HCT116 (cell line): ENCODE data around the gene LTBP1. TPM values are rescaled to one million over a fixed set of nuclear protein-coding genes. Genes with fewer than 3 reads are reported as not detected.

Source experiments
- ATAC-seq: fragments of 200-7000 bp; cut with Tn5 transposase; 2 replicates; pipeline ENCODE4 v1.9.1; 2020; ENCODE audit warnings: mild to moderate bottlenecking, moderate library complexity
- BruUV-seq: library from RNA; stranded (reverse); fragments of 400-500 nt; replicated peaks from 2 replicates; lab custom pipeline; 2021; lab: Mats Ljungman, UMichigan
- CTCF ChIA-PET: fragments of 300-600 bp; sonication (Branson Sonifier 250); formaldehyde crosslinking; loops from one replicate; lab custom pipeline; 2021; ENCODE audit warnings: antibody characterized with exemption; lab: Charles Lee
- POLR2A ChIA-PET: fragments of 300-600, 350-600 bp; sonication (Branson Sonifier 250); formaldehyde crosslinking; loops from one replicate; lab custom pipeline; 2021; ENCODE audit warnings: antibody characterized with exemption; lab: Charles Lee
- RAD21 ChIA-PET, 2 experiments: fragments of 300-600 bp; sonication (Branson Sonifier 250); formaldehyde crosslinking; loops; one replicate each; lab custom pipeline; 2023; ENCODE audit warnings: low total read pairs in 2 of 2; ENCODE audit not compliant: uncharacterized antibody in 2 of 2, unreplicated experiment in 2 of 2, low non-redundant PET in 1 of 2; lab: Charles Lee
- DNase-seq: peaks from one replicate; pipeline ENCODE4 v3.0.0-alpha.2; 2010; ENCODE audit warnings: low read depth, low spot score
- H2AFZ ChIP-seq: fragments of 200-600 bp; shearing (Covaris generic), sonication (generic); 2 replicates; pipeline ENCODE4 v1.6.1; 2017; ENCODE audit warnings: low read depth, mixed run types, mixed read lengths, antibody characterized with exemption, low read length; ENCODE audit not compliant: poor library complexity, severe bottlenecking
- H3K27ac ChIP-seq: 2 replicates; pipeline ENCODE4 v1.5.1; 2012; ENCODE audit warnings: low read depth, low read length
- H3K27me3 ChIP-seq: fragments of 200-600 bp; sonication (generic); 2 replicates; pipeline ENCODE4 v1.6.1; 2016; ENCODE audit warnings: mixed run types, low read length, mixed read lengths; ENCODE audit not compliant: insufficient read depth
- H3K36me3 ChIP-seq, 2 experiments: fragments of 200-500 bp in 1 of 2; fragments of 200-600 bp in 1 of 2; sonication (Bioruptor generic) in 1 of 2; sonication (generic) in 1 of 2; 2 replicates each; pipeline versions ENCODE4 v1.5.1 to v1.6.1; 2014 to 2016; ENCODE audit warnings: low read length in 2 of 2, inconsistent platforms in 1 of 2, mixed read lengths in 1 of 2, mixed run types in 1 of 2; ENCODE audit not compliant: insufficient read depth in 2 of 2, control insufficient read depth in 1 of 2
- H3K4me1 ChIP-seq, 2 experiments: fragments of 200-600 bp in 1 of 2; sonication (generic) in 1 of 2; 2 replicates each; pipeline versions ENCODE4 v1.5.1 to v1.6.1; 2012 to 2017; ENCODE audit warnings: low read length in 2 of 2, inconsistent platforms in 1 of 2, mild to moderate bottlenecking in 1 of 2, mixed read lengths in 1 of 2, mixed run types in 1 of 2, moderate library complexity in 1 of 2; ENCODE audit not compliant: insufficient read depth in 2 of 2, control insufficient read depth in 1 of 2
- H3K4me2 ChIP-seq: fragments of 200-600 bp; sonication (generic); 2 replicates; pipeline ENCODE4 v1.6.1; 2017; ENCODE audit warnings: mixed run types, low read length, mixed read lengths
- H3K4me3 ChIP-seq, 2 experiments: fragments of 200-600 bp in 1 of 2; sonication (generic) in 1 of 2; replicated peaks in 1 of 2; 2 replicates each; pipeline ENCODE4 v1.5.1; 2011 to 2016; ENCODE audit warnings: low read length in 2 of 2, control low read depth in 1 of 2, low read depth in 1 of 2, mild to moderate bottlenecking in 1 of 2, mixed read lengths in 1 of 2, mixed run types in 1 of 2
- H3K79me2 ChIP-seq: fragments of 200-600 bp; sonication (generic); 2 replicates; pipeline ENCODE4 v1.6.1; 2017; ENCODE audit warnings: mild to moderate bottlenecking, mixed run types, low read length, moderate library complexity, mixed read lengths; ENCODE audit not compliant: insufficient read depth
- H3K9ac ChIP-seq: fragments of 200-600 bp; sonication (generic); 2 replicates; pipeline ENCODE4 v1.6.1; 2016; ENCODE audit warnings: low read length, mixed read lengths
- H3K9me2 ChIP-seq: fragments of 200-600 bp; sonication (generic), shearing (Covaris generic); 2 replicates; pipeline ENCODE4 v1.6.1; 2017; ENCODE audit warnings: mixed run types, mild to moderate bottlenecking, moderate library complexity; ENCODE audit not compliant: insufficient read depth
- H3K9me3 ChIP-seq, 2 experiments: fragments of 200-500 bp in 1 of 2; fragments of 200-600 bp in 1 of 2; sonication (Bioruptor generic) in 1 of 2; sonication (generic) in 1 of 2; 2 replicates each; pipeline ENCODE4 v1.6.1; 2014 to 2017; ENCODE audit warnings: low read length in 2 of 2, mixed read lengths in 2 of 2, inconsistent platforms in 1 of 2, low read depth in 1 of 2, mild to moderate bottlenecking in 1 of 2, mixed run types in 1 of 2, moderate library complexity in 1 of 2; ENCODE audit not compliant: control insufficient read depth in 1 of 2, insufficient read depth in 1 of 2
- H4K20me1 ChIP-seq: fragments of 200-600 bp; sonication (generic), shearing (Covaris generic); 2 replicates; pipeline ENCODE4 v1.6.1; 2017; ENCODE audit warnings: mixed run types, mild to moderate bottlenecking, moderate library complexity; ENCODE audit not compliant: insufficient read depth
- CEBPB ChIP-seq: IDR thresholded peaks from 2 replicates; pipeline ENCODE4 v1.6.1; 2012; ENCODE audit warnings: low read depth
- EGR1 ChIP-seq: IDR thresholded peaks from 2 replicates; pipeline ENCODE4 v1.6.1; 2012; ENCODE audit warnings: low read depth
- ELF1 ChIP-seq: IDR thresholded peaks from 2 replicates; pipeline ENCODE4 v1.6.1; 2012; ENCODE audit warnings: low read depth, borderline replicate concordance
- EZH2 ChIP-seq: fragments of 200-600 bp; sonication (generic); IDR thresholded peaks from 2 replicates; pipeline ENCODE4 v1.6.1; 2017; ENCODE audit warnings: antibody characterized with exemption, mixed run types
- MAX ChIP-seq: IDR thresholded peaks from 2 replicates; pipeline ENCODE4 v1.6.1; 2012
- POLR2A ChIP-seq: IDR thresholded peaks from 2 replicates; pipeline ENCODE4 v1.7.0; 2011; ENCODE audit warnings: borderline replicate concordance; ENCODE audit not compliant: insufficient read depth, insufficient read length; ENCODE audit errors: extremely low read depth
- SP1 ChIP-seq: IDR thresholded peaks from 2 replicates; pipeline ENCODE4 v1.6.1; 2012; ENCODE audit warnings: low read depth
- YY1 ChIP-seq: IDR thresholded peaks from 2 replicates; pipeline ENCODE4 v1.6.1; 2011; ENCODE audit warnings: low read length, low read depth, moderate library complexity, mild to moderate bottlenecking; ENCODE audit not compliant: insufficient replicate concordance; ENCODE audit errors: extremely low read depth
- ZFX ChIP-seq: fragments of 450-650 bp; IDR thresholded peaks from 2 replicates; pipeline ENCODE4 v1.6.1; 2017
- intact Hi-C: fragments of 100-400 bp; cut with micrococcal nuclease; formaldehyde crosslinking; loops from 2 replicates; pipeline ENCODE4 v1.10.0; 2022
- total RNA-seq: library from RNA; stranded (reverse); gene quantifications from one replicate; pipeline ENCODE4 v1.2.1, GENCODE V29; 2021; ENCODE audit not compliant: unreplicated experiment

Gene LTBP1
- total RNA-seq, 1 experiment from 2014 or later, result 5.1 TPM

DNA sequence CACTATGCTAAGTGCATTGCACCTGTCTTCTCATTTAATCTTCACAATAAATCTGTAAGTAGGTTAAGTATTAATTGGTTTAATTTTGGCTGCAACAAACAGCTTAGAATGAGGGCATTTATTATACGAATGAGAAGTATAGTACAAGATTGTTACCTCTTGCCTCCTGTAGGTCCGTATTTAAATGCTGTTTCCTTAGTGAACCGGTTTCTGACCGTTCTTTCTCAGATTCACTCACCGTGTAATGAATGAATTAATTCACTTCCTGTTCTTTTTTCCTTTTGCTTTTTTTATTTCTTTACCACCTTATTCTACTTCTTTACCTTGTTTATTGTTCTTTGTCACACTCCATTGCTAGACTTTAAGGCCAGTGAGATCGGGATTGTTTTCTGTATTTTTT, 375.9 kb downstream of the LTBP1 start:
- no peak for DNase-seq
- H3K9me3 ChIP-seq, result no peaks in the 10 kb centered on the region
- H3K4me1 ChIP-seq, result no peaks in the 10 kb centered on the region
- H3K27ac ChIP-seq, result no peak overlapping the region
- no peaks in the 10 kb centered on the region for H3K36me3 ChIP-seq
- H3K79me2 ChIP-seq, result no peaks in the 10 kb centered on the region
- H3K27me3 ChIP-seq, result no peaks in the 10 kb centered on the region
- H3K4me2 ChIP-seq, result no peak overlapping the region
- intact Hi-C loops, result no loop called here
- no TSS peak for BruUV-seq
- CTCF ChIA-PET, result no interaction called here
- ATAC-seq, result no peak
- RAD21 ChIA-PET, result no interaction called here
- no peak overlapping the region for H3K9ac ChIP-seq
- H3K9me2 ChIP-seq, result no peaks in the 10 kb centered on the region
- no peak overlapping the region for H2AFZ ChIP-seq
- no peak for TF ChIP-seq CEBPB
- TF ChIP-seq ELF1, result no peak
- TF ChIP-seq ZFX, result no peak
- no peak for TF ChIP-seq EZH2
- no peak for TF ChIP-seq POLR2A
- TF ChIP-seq MAX, result no peak
- no peak for TF ChIP-seq YY1
- TF ChIP-seq EGR1, result no peak
- TF ChIP-seq SP1, result no peak
- H4K20me1 ChIP-seq, result no peaks in the 10 kb centered on the region
- no peak overlapping the region for H3K4me3 ChIP-seq
- POLR2A ChIA-PET, result no interaction called here

GRCh38 chr2:33323957-33324356, 377.2 kb downstream of the LTBP1 start:
- no peaks in the 10 kb centered on the region for H3K9me3 ChIP-seq
- RAD21 ChIA-PET, result no interaction called here
- H3K4me2 ChIP-seq, result no peak overlapping the region
- POLR2A ChIA-PET, result no interaction called here
- TF ChIP-seq ELF1 (no peak), EZH2 (no peak)
- no peak overlapping the region for H3K9ac ChIP-seq
- H3K79me2 ChIP-seq, result no peaks in the 10 kb centered on the region
- no peak overlapping the region for H3K4me3 ChIP-seq
- H3K9me2 ChIP-seq, result no peaks in the 10 kb centered on the region
- H3K27me3 ChIP-seq, result no peaks in the 10 kb centered on the region
- intact Hi-C loops, result no loop called here
- ATAC-seq, result no peak
- DNase-seq, result no peak
- no peaks in the 10 kb centered on the region for H3K36me3 ChIP-seq
- H2AFZ ChIP-seq, result no peak overlapping the region
- BruUV-seq, result no TSS peak
- no peak overlapping the region for H3K27ac ChIP-seq
- H3K4me1 ChIP-seq, result no peaks in the 10 kb centered on the region
- CTCF ChIA-PET, result no interaction called here
- H4K20me1 ChIP-seq, result no peaks in the 10 kb centered on the region
